K562 (cell line): ENCODE data around the gene ADCYAP1R1. TPM values are rescaled to one million over a fixed set of nuclear protein-coding genes. Genes with fewer than 3 reads are reported as not detected.

Source experiments
- ATAC-seq: fragments of 200-7000 bp; cut with Tn5 transposase; 3 replicates; pipeline ENCODE4 v1.9.1; 2020; ENCODE audit warnings: moderate library complexity
- BruUV-seq: library from RNA; stranded (reverse); fragments of 400-500 nt; replicated peaks from 2 replicates; lab custom pipeline; 2021; lab: Mats Ljungman, UMichigan
- CTCF ChIA-PET: fragments of 300-600 bp; formaldehyde crosslinking; extraction: SDS; loops from one replicate; lab custom pipeline; 2021; ENCODE audit warnings: low intra/inter-chr PET ratio; lab: Yijun Ruan, JAX
- POLR2A ChIA-PET: fragments of 300-600, 350-650 bp; sonication (Branson Sonifier 250); formaldehyde crosslinking; extraction: SDS; loops from one replicate; lab custom pipeline; 2021; ENCODE audit warnings: antibody characterized with exemption, inconsistent platforms; lab: Yijun Ruan, JAX
- DNase-seq, 4 experiments: peaks; one replicate each; pipeline versions ENCODE4 v3.0.0 to v3.0.0-alpha.2; 2011 to 2018; ENCODE audit warnings: low spot score in 3 of 4, mixed read lengths in 3 of 4; ENCODE audit errors: extremely low read depth in 1 of 4
- FAIRE-seq: peaks from 2 replicates; lab custom pipeline; 2011; peaks lifted over from hg19 to GRCh38; lab: Jason Lieb, UNC
- H2AFZ ChIP-seq: 2 replicates; pipeline ENCODE4 v1.6.0; 2011; ENCODE audit warnings: low read depth, low read length, control low read depth, inconsistent platforms
- H3K27ac ChIP-seq: fragments of 200-600 bp; 3 replicates; pipeline ENCODE4 v1.8.0; 2011; ENCODE audit warnings: low read depth, mild to moderate bottlenecking, control low read depth, inconsistent platforms, low read length, moderate library complexity, mixed read lengths; ENCODE audit errors: extremely low read depth
- H3K27me3 ChIP-seq, 2 experiments: fragments of 300-600 bp in 1 of 2; 2 replicates in 1 of 2; 3 replicates in 1 of 2; pipeline versions ENCODE4 v1.6.0 to v1.8.0; 2011; ENCODE audit warnings: inconsistent platforms in 2 of 2, low read length in 2 of 2, mild to moderate bottlenecking in 1 of 2, mixed read lengths in 1 of 2, moderate library complexity in 1 of 2; ENCODE audit not compliant: control insufficient read depth in 2 of 2, insufficient read depth in 2 of 2
- H3K36me3 ChIP-seq: fragments of 300-600 bp; 3 replicates; pipeline ENCODE4 v1.8.0; 2011; ENCODE audit warnings: mild to moderate bottlenecking, low read length, inconsistent platforms; ENCODE audit not compliant: control insufficient read depth, insufficient read depth
- H3K4me1 ChIP-seq, 2 experiments: fragments of 200-600 bp in 1 of 2; replicated peaks in 1 of 2; 2 replicates in 1 of 2; 3 replicates in 1 of 2; pipeline versions ENCODE4 v1.5.1 to v1.8.0; 2011; ENCODE audit warnings: inconsistent platforms in 2 of 2, low read length in 2 of 2, mild to moderate bottlenecking in 1 of 2, mixed read lengths in 1 of 2, moderate library complexity in 1 of 2; ENCODE audit not compliant: control insufficient read depth in 2 of 2, insufficient read depth in 2 of 2
- H3K4me2 ChIP-seq: 2 replicates; pipeline ENCODE4 v1.6.1; 2011; ENCODE audit warnings: low read length, control low read depth, inconsistent platforms, mixed read lengths; ENCODE audit not compliant: insufficient read depth
- H3K4me3 ChIP-seq: fragments of 200-600 bp; sonication (generic), shearing (Covaris generic); 2 replicates; pipeline ENCODE4 v1.5.1; 2016; ENCODE audit warnings: control low read depth, inconsistent platforms
- H3K79me2 ChIP-seq: fragments of 200-600 bp; 3 replicates; pipeline ENCODE4 v1.8.0; 2011; ENCODE audit warnings: low read length, inconsistent platforms; ENCODE audit not compliant: control insufficient read depth, insufficient read depth
- H3K9ac ChIP-seq, 2 experiments: 2 replicates each; pipeline versions ENCODE4 v1.6.0 to v1.6.1; 2011; ENCODE audit warnings: low read depth in 2 of 2, low read length in 2 of 2, control low read depth in 1 of 2, inconsistent platforms in 1 of 2, mild to moderate bottlenecking in 1 of 2, mixed read lengths in 1 of 2; ENCODE audit not compliant: insufficient read depth in 1 of 2
- H3K9me1 ChIP-seq: one replicate; pipeline ENCODE4 v1.6.0; 2011; ENCODE audit warnings: inconsistent platforms, mild to moderate bottlenecking, low read length, moderate library complexity; ENCODE audit not compliant: control insufficient read depth, insufficient read depth
- H3K9me3 ChIP-seq: replicated peaks from 2 replicates; pipeline ENCODE4 v1.5.1; 2011; ENCODE audit warnings: low read depth, low read length, inconsistent platforms; ENCODE audit not compliant: control insufficient read depth, insufficient read depth
- H4K20me1 ChIP-seq: replicated peaks from 2 replicates; pipeline ENCODE4 v1.6.1; 2011; ENCODE audit warnings: low read length, inconsistent platforms, mixed read lengths; ENCODE audit not compliant: control insufficient read depth, insufficient read depth
- ELF1 ChIP-seq: fragments of 200-800 bp; sonication (Bioruptor generic); IDR thresholded peaks from 2 replicates; pipeline ENCODE4 v1.6.1; 2016; ENCODE audit warnings: missing genetic modification characterization, missing compliant biosample characterization
- GTF2F1 ChIP-seq: IDR thresholded peaks from 2 replicates; pipeline ENCODE4 v1.6.1; 2011; ENCODE audit warnings: low read depth, low read length, improper control_type of control experiment
- HDAC3 ChIP-seq: fragments of 450-650 bp; IDR thresholded peaks from 2 replicates; pipeline ENCODE4 v1.6.1; 2018; ENCODE audit warnings: borderline replicate concordance, mild to moderate bottlenecking, moderate library complexity; ENCODE audit not compliant: partially characterized antibody
- LCOR ChIP-seq: sonication (generic); formaldehyde crosslinking; IDR thresholded peaks from 2 replicates; pipeline ENCODE4 v1.8.0; 2022; ENCODE audit warnings: mild to moderate bottlenecking, missing genetic modification reagents
- MCM2 ChIP-seq: fragments of 450-650 bp; IDR thresholded peaks from 2 replicates; pipeline ENCODE4 v1.6.1; 2017; ENCODE audit warnings: low read depth, mild to moderate bottlenecking
- NELFE ChIP-seq: IDR thresholded peaks from 2 replicates; pipeline ENCODE4 v1.6.1; 2011; ENCODE audit warnings: mild to moderate bottlenecking; ENCODE audit not compliant: insufficient read depth, insufficient read length
- NR2C2 ChIP-seq, 2 experiments: fragments of 200-800 bp in 1 of 2; sonication (Bioruptor generic) in 1 of 2; sonication (generic) in 1 of 2; formaldehyde crosslinking in 1 of 2; IDR thresholded peaks; 2 replicates each; pipeline versions ENCODE4 v1.6.1 to v1.8.0; 2016 to 2022; ENCODE audit warnings: mild to moderate bottlenecking in 1 of 2, missing compliant biosample characterization in 1 of 2, missing genetic modification characterization in 1 of 2, missing genetic modification reagents in 1 of 2
- SMC3 ChIP-seq: conservative IDR thresholded peaks from 2 replicates; pipeline ENCODE4 v1.6.1; 2011; ENCODE audit warnings: low read depth, low read length, improper control_type of control experiment; ENCODE audit not compliant: insufficient read depth
- TAF1 ChIP-seq: IDR thresholded peaks from 2 replicates; pipeline ENCODE4 v1.6.1; 2011; ENCODE audit warnings: mild to moderate bottlenecking, low read length, moderate library complexity; ENCODE audit not compliant: insufficient read depth, control insufficient read depth, severe bottlenecking; ENCODE audit errors: extremely low read depth
- XRCC3 ChIP-seq: fragments of 450-650 bp; IDR thresholded peaks from 2 replicates; pipeline ENCODE4 v1.6.1; 2017; ENCODE audit warnings: mild to moderate bottlenecking, moderate library complexity
- YY1 ChIP-seq, 3 experiments: IDR thresholded peaks; 2 replicates each; pipeline ENCODE4 v1.6.1; 2011; ENCODE audit warnings: low read length in 2 of 3, mild to moderate bottlenecking in 2 of 3, moderate library complexity in 2 of 3, borderline replicate concordance in 1 of 3, control low read depth in 1 of 3, low read depth in 1 of 3; ENCODE audit not compliant: insufficient read depth in 3 of 3, insufficient replicate concordance in 2 of 3, control insufficient read depth in 1 of 3, insufficient read length in 1 of 3; ENCODE audit errors: extremely low read depth in 1 of 3
- ZC3H8 ChIP-seq: fragments of 450-650 bp; IDR thresholded peaks from 2 replicates; pipeline ENCODE4 v1.6.1; 2017
- ZNF589 ChIP-seq: fragments of 200-800 bp; sonication (Bioruptor generic); IDR thresholded peaks from 2 replicates; pipeline ENCODE4 v1.6.1; 2016; ENCODE audit warnings: low read depth, missing genetic modification characterization, missing compliant biosample characterization
- WGBS: fragments of 100-300 bp; shearing (Covaris generic); methylation state at CpG from one replicate; pipeline ENCODE4 v1.1.6; 2016; ENCODE audit warnings: low coverage, mixed read lengths; ENCODE audit not compliant: insufficient coverage; ENCODE audit errors: missing lambda C conversion rate; 5-methylcytosine and 5-hydroxymethylcytosine counted together
- in situ Hi-C: fragments of 300-500 bp; cut with MboI; formaldehyde crosslinking; loops from 4 replicates; pipeline ENCODE4 v1.15.0; 2018; ENCODE audit warnings: inconsistent platforms, mixed read lengths
- intact Hi-C: fragments of 100-400 bp; cut with micrococcal nuclease; formaldehyde crosslinking; loops from 2 replicates; pipeline ENCODE4 v1.14.2; 2022
- polyA plus RNA-seq, 8 experiments: library from polyadenylated mRNA; depleted of rRNA in 4 of 8; stranded (reverse) in 5 of 8; unstranded in 3 of 8; fragments of >200 nt; fragmentation: Nextera tagmentation in 2 of 8; fragmentation: Illumina TruSeq in 1 of 8; extraction: Ambion mirVana in 2 of 8; extraction: Trizol in 1 of 8; gene quantifications; 2 replicates each; pipeline versions ENCODE4 v1.2.1 to v1.2.3, GENCODE V29; 2011 to 2014; ENCODE audit warnings: inconsistent platforms in 1 of 8, missing spikeins in 1 of 8
- total RNA-seq, 7 experiments: library from RNA; depleted of rRNA in 6 of 7; stranded (reverse); fragments of >200 nt in 6 of 7; fragmentation: Illumina TruSeq in 2 of 7; extraction: Trizol in 2 of 7; gene quantifications; 2 replicates each; pipeline versions ENCODE4 v1.2.1 to v1.2.3, GENCODE V29; 2011 to 2021; ENCODE audit warnings: low replicate concordance in 1 of 7

The ADCYAP1R1 gene
- total and polyA plus RNA-seq, 9 of the 15 experiments (the other 6 are each of a cell fraction or from before 2014, with no cell fraction given), result 0.03 to 0.07 TPM; not detected in 7

- no peaks in the 10 kb centered on the region for H4K20me1 ChIP-seq
- no peak overlapping the region for H2AFZ ChIP-seq
- intact Hi-C loops (no loop called here), in situ Hi-C loops (no loop called here)
- H3K4me3 ChIP-seq, result no peak overlapping the region
- no peak overlapping the region for H3K9ac ChIP-seq
- 1% methylated on average over 6 of the region's 6 CpGs for whole genome bisulfite sequencing
- no peaks in the 10 kb centered on the region for H3K9me1 ChIP-seq
- no peak overlapping the region for H3K27ac ChIP-seq
- no peak for ATAC-seq
- H3K36me3 ChIP-seq, result no peaks in the 10 kb centered on the region
- TF ChIP-seq HDAC3 (no peak), XRCC3 (no peak)
- H3K9me3 ChIP-seq, result no peaks in the 10 kb centered on the region
- CTCF ChIA-PET, result no interaction called here
- no peaks in the 10 kb centered on the region for H3K4me1 ChIP-seq
- H3K4me2 ChIP-seq, result no peak overlapping the region
- POLR2A ChIA-PET, result interaction anchor here (0.9 kb wide), 2 partner anchors 11 to 332 kb away, joined by 3 to 4 read pairs; no protein-coding TSS in a partner anchor
- H3K27me3 ChIP-seq, result peaks cover under 1 to 27% of the 10 kb centered on the region in 2 experiments; a peak in 2 of 5 replicates
- FAIRE-seq, result no peak
- no TSS peak for BruUV-seq
- H3K79me2 ChIP-seq, result no peaks in the 10 kb centered on the region
- no peak for DNase-seq
Observed at GRCh38 chr7:31087351-31087750, 35.2 kb downstream of the ADCYAP1R1 start.

- TF ChIP-seq ZC3H8 (no peak), GTF2F1 (no peak), NR2C2 (CRISPR knock-in tag; IDR thresholded peaks at IDR 0.05) (no peak), NR2C2 (tag; IDR thresholded peaks at IDR 0.05) (no peak), TAF1 (no peak), NELFE (no peak), SMC3 (no peak), ZNF589 (no peak), LCOR (CRISPR knock-in tag) (no peak), ELF1 (tag) (no peak), MCM2 (no peak), YY1 (IDR thresholded peaks at IDR 0.05; ENCODE audit: borderline replicate concordance in 1 of 3, control insufficient read depth in 1 of 3, extremely low read depth in 1 of 3, insufficient read depth in 3 of 3, insufficient read length in 1 of 3, insufficient replicate concordance in 2 of 3, low read depth in 1 of 3, low read length in 2 of 3) (no peak)
- Histone ChIP-seq H3K36me3 (no peaks in the 10 kb centered on the region), H3K9me3 (no peaks in the 10 kb centered on the region), H2AFZ (no peak overlapping the region), H3K9ac (no peak overlapping the region), H3K4me2 (no peak overlapping the region), H3K79me2 (no peaks in the 10 kb centered on the region), H4K20me1 (no peaks in the 10 kb centered on the region), H3K9me1 (no peaks in the 10 kb centered on the region), H3K27ac (no peak overlapping the region), H3K4me3 (no peak overlapping the region), H3K4me1 (no peaks in the 10 kb centered on the region), H3K27me3 (peaks cover 2 to 31% of the 10 kb centered on the region in 2 experiments; a peak in 3 of 5 replicates)
- POLR2A ChIA-PET, result no interaction called here
- no peak for ATAC-seq
- 0% methylated on average over 2 of the region's 2 CpGs for WGBS
- DNase-seq, result no peak
- intact Hi-C loops, result no loop called here
- in situ Hi-C loops, result no loop called here
- CTCF ChIA-PET, result no interaction called here
- BruUV-seq, result no TSS peak
- no peak for FAIRE-seq
Observed at GRCh38 chr7:31091924-31092434, 39.9 kb downstream of the ADCYAP1R1 start.
